Psoas muscle (tissue), 8 donors: ENCODE results near the gene ZNF239. TPM values are rescaled to one million over a fixed set of nuclear protein-coding genes. Genes with fewer than 3 reads are reported as not detected.
A peak's percentile ranks its signal among the peaks of the same experiment; 100 is the strongest.
"Not testable (repeated sequence)": the region's sequence is repeated elsewhere in the genome, so short reads cannot be mapped to it uniquely, and the experiment has no call there.

Experiments used
- ATAC-seq, 4 donors: fragments of 200-7000 bp; cut with Tn5 transposase; one replicate each; pipeline ENCODE4 v1.9.1; 2020; ENCODE audit warnings: moderate library complexity in 3 of 4, mild to moderate bottlenecking in 2 of 4
- DNase-seq, 2 donors: peaks; one replicate each; pipeline ENCODE4 v3.0.0-alpha.2; 2020
- H3K27ac ChIP-seq: fragments of 200-600 bp; one replicate; pipeline ENCODE4 v1.8.0; 2022
- H3K27me3 ChIP-seq, 3 donors: fragments of 200-600 bp in 1 of 3; one replicate each; pipeline versions ENCODE4 v1.6.1 to v1.8.0; 2013 to 2022; ENCODE audit warnings: low read length in 2 of 3, mild to moderate bottlenecking in 2 of 3, moderate library complexity in 1 of 3; ENCODE audit not compliant: insufficient read depth in 3 of 3
- H3K36me3 ChIP-seq, 2 donors: fragments of 200-600 bp in 1 of 2; one replicate each; pipeline versions ENCODE4 v1.6.1 to v1.8.0; 2013 to 2022; ENCODE audit warnings: low read depth in 1 of 2, mild to moderate bottlenecking in 1 of 2, moderate library complexity in 1 of 2; ENCODE audit not compliant: insufficient read depth in 1 of 2
- H3K4me1 ChIP-seq: fragments of 200-600 bp; one replicate; pipeline ENCODE4 v1.8.0; 2022
- H3K4me3 ChIP-seq: fragments of 200-600 bp; one replicate; pipeline ENCODE4 v1.8.0; 2022; ENCODE audit warnings: mild to moderate bottlenecking
- H3K9me3 ChIP-seq: fragments of 200-600 bp; one replicate; pipeline ENCODE4 v1.8.0; 2022
- CTCF ChIP-seq: fragments of 200-600 bp; IDR thresholded peaks from one replicate; pipeline ENCODE4 v1.8.0; 2022; ENCODE audit warnings: antibody characterized with exemption
- WGBS, 3 donors: extraction: QIAGEN DNeasy Blood & Tissue Kit; methylation state at CpG; one replicate each; pipeline versions ENCODE4 v1.1.6 to v1.1.7; 2013; 5-methylcytosine and 5-hydroxymethylcytosine counted together
- intact Hi-C, 2 donors: fragments of 100-400 bp; cut with DNase I; formaldehyde crosslinking; loops; one replicate each; pipeline versions ENCODE4 v1.11.0 to v1.14.2; 2022
- polyA plus RNA-seq, 3 donors: library from polyadenylated mRNA; stranded (reverse); fragments of 200-250 nt; gene quantifications; one replicate each; pipeline ENCODE4 v1.2.3, GENCODE V29; 2013
- total RNA-seq, 4 donors: library from RNA; stranded (reverse); fragmentation: NEBNext Ultra II Directional in 2 of 4; extraction: Animal tissue kit (Norgen Biotek cat#: 25700) in 2 of 4; gene quantifications; one replicate each; pipeline versions ENCODE4 v1.2.1 to v1.2.4, GENCODE V29; 2021 to 2023
- donor health status: healthy with polysubstance abuse.
- donor health status: DM: no; HTN: no; CAD: no; lungs with moderate emphysema.
- donor health status: Bipolar disorder and iron deficiency.
- donor health status: healthy.
- donor health status: DM: yes; HTN: yes; CAD: no.
- donor health status: DM: no; HTN: no; CAD: no.
- donor health status: DM: no; HTN: no; CAD: no.
- donor health status: DM: yes; HTN: yes; CAD: no.

ZNF239 gene
- total and polyA plus RNA-seq, 7 donors, result 3.2 to 8.3 (median 4.5) TPM

GRCh38 chr10:43573250-43574000 is 991 bp downstream of the ZNF239 start:
- Histone ChIP-seq H3K4me3 (peak overlapping the region; percentile 84), H3K4me1 (no peaks in the 10 kb centered on the region), H3K27me3 (no peaks in the 10 kb centered on the region), H3K27ac (peak overlapping the region; percentile 82), H3K36me3 (peaks cover 0 to 10% of the 10 kb centered on the region in 2 donors), H3K9me3 (no peaks in the 10 kb centered on the region)
- intact Hi-C loops, result loop anchor here in 1 of 2 donors (10.0 kb wide), 1 partner anchor 71 kb away; the partner anchor contains the start of gene ZNF32
- no peak for TF ChIP-seq CTCF
- WGBS, 3 donors, result 31 to 35% (median 32%) methylated on average over 14 of the region's 14 CpGs
- ATAC-seq, result no peak
- DNase-seq, result no peak

- DNase-seq (no peak), ATAC-seq (no peak)
- H3K27me3 ChIP-seq, result no peaks in the 10 kb centered on the region
- 40 to 73% (median 65%) methylated on average over 1 of the region's 1 CpG for WGBS, 3 donors
- no peaks in the 10 kb centered on the region for H3K4me1 ChIP-seq
- no peak overlapping the region for H3K4me3 ChIP-seq
- no peaks in the 10 kb centered on the region for H3K9me3 ChIP-seq
- intact Hi-C loops, result loop anchor here in 1 of 2 donors (10.0 kb wide), 1 partner anchor 74 kb away; the partner anchor contains the start of gene ZNF32
- peaks cover 0 to 34% of the 10 kb centered on the region in 2 donors for H3K36me3 ChIP-seq
- no peak for TF ChIP-seq CTCF
- H3K27ac ChIP-seq, result no peak overlapping the region
These were observed 3.4 kb downstream of the ZNF239 start for GRCh38 chr10:43570971-43571370.

GRCh38 chr10:43569681-43570080 is 4.7 kb downstream of the ZNF239 start:
- intact Hi-C loops, result loop anchor here in 1 of 2 donors (10.0 kb wide), 1 partner anchor 75 kb away; the partner anchor contains the start of gene ZNF32

GRCh38 chr10:43557214-43557613 is 17.2 kb downstream of the ZNF239 start:
- intact Hi-C loops, result no loop called here
- H3K27me3 ChIP-seq, result no peaks in the 10 kb centered on the region
- ATAC-seq (no peak), DNase-seq (no peak)
- H3K9me3 ChIP-seq, result no peaks in the 10 kb centered on the region
- TF ChIP-seq CTCF, result no peak
- H3K36me3 ChIP-seq, result peaks cover 9 to 52% of the 10 kb centered on the region in 2 donors
- no peak overlapping the region for H3K4me3 ChIP-seq
- no peaks in the 10 kb centered on the region for H3K4me1 ChIP-seq
- no peak overlapping the region for H3K27ac ChIP-seq
- WGBS, 3 donors, result 92 to 95% (median 95%) methylated on average over 4 of the region's 4 CpGs

More at GRCh38 chr10:43569681-43570080, 4.7 kb downstream of the ZNF239 start:
- Histone ChIP-seq H3K36me3 (peaks cover 0 to 34% of the 10 kb centered on the region in 2 donors), H3K27me3 (no peaks in the 10 kb centered on the region), H3K27ac (no peak overlapping the region), H3K9me3 (no peaks in the 10 kb centered on the region), H3K4me1 (no peaks in the 10 kb centered on the region), H3K4me3 (no peak overlapping the region)
- no peak for TF ChIP-seq CTCF
- DNase-seq, result no peak
- no peak for ATAC-seq

- H3K9me3 ChIP-seq, H3K36me3 ChIP-seq, intact Hi-C loops, DNase-seq, H3K4me1 ChIP-seq, H3K4me3 ChIP-seq, ATAC-seq, H3K27ac ChIP-seq, H3K27me3 ChIP-seq: not testable (repeated sequence)
- WGBS, 3 donors, result 86 to 95% (median 94%) methylated on average over 11 of the region's 11 CpGs
These were observed 30.7 kb downstream of the ZNF239 start for GRCh38 chr10:43543746-43544145.
